CD14-positive monocyte (primary cell): ENCODE results near the gene TSHZ2. TPM values are rescaled to one million over a fixed set of nuclear protein-coding genes. Genes with fewer than 3 reads are reported as not detected.

Experiments used
- DNase-seq, 3 donors: peaks; one replicate each; pipeline ENCODE4 v3.0.0-alpha.2; 2011 to 2022
- H2AFZ ChIP-seq: 2 replicates; pipeline ENCODE4 v1.6.0; 2012; ENCODE audit warnings: mild to moderate bottlenecking, low read depth, low read length, inconsistent platforms; ENCODE audit not compliant: insufficient read depth, poor library complexity, severe bottlenecking
- H3K27ac ChIP-seq, 2 donors: 1 replicate in 1 of 2; 2 replicates in 1 of 2; pipeline ENCODE4 v1.5.1; 2012 to 2013; ENCODE audit warnings: low read length in 2 of 2, control low read depth in 1 of 2, inconsistent platforms in 1 of 2, low read depth in 1 of 2, mild to moderate bottlenecking in 1 of 2
- H3K27me3 ChIP-seq, 2 donors: one replicate each; pipeline versions ENCODE4 v1.6.0 to v1.6.1; 2011 to 2013; ENCODE audit warnings: low read length in 2 of 2; ENCODE audit not compliant: control insufficient read depth in 2 of 2, insufficient read depth in 2 of 2
- H3K36me3 ChIP-seq, 2 donors: replicated peaks in 1 of 2; 1 replicate in 1 of 2; 2 replicates in 1 of 2; pipeline versions ENCODE4 v1.5.1 to v1.6.1; 2012 to 2013; ENCODE audit warnings: low read length in 2 of 2, control low read depth in 1 of 2, inconsistent platforms in 1 of 2, mild to moderate bottlenecking in 1 of 2; ENCODE audit not compliant: insufficient read depth in 2 of 2, control insufficient read depth in 1 of 2
- H3K4me1 ChIP-seq, 2 donors: 1 replicate in 1 of 2; 2 replicates in 1 of 2; pipeline versions ENCODE4 v1.5.1 to v1.6.1; 2012 to 2013; ENCODE audit warnings: low read length in 2 of 2, control low read depth in 1 of 2, inconsistent platforms in 1 of 2, mild to moderate bottlenecking in 1 of 2, moderate library complexity in 1 of 2; ENCODE audit not compliant: insufficient read depth in 2 of 2, control insufficient read depth in 1 of 2
- H3K4me2 ChIP-seq: replicated peaks from 2 replicates; pipeline ENCODE3; 2012; ENCODE audit warnings: low read length, moderate library complexity, mild to moderate bottlenecking; ENCODE audit not compliant: poor library complexity, severe bottlenecking; ENCODE audit errors: extremely low read depth
- H3K4me3 ChIP-seq, 3 experiments: fragments of 200-600 bp in 1 of 3; sonication (generic) in 1 of 3; replicated peaks in 1 of 3; 1 replicate in 2 of 3; 2 replicates in 1 of 3; pipeline ENCODE4 v1.5.1; 2011 to 2013; ENCODE audit warnings: low read length in 3 of 3, mild to moderate bottlenecking in 3 of 3, control low read depth in 2 of 3, low read depth in 2 of 3, inconsistent platforms in 1 of 3, moderate library complexity in 1 of 3
- H3K79me2 ChIP-seq: 2 replicates; pipeline ENCODE4 v1.6.0; 2012; ENCODE audit warnings: mild to moderate bottlenecking, control low read depth, inconsistent platforms, low read length, moderate library complexity; ENCODE audit not compliant: insufficient read depth
- H3K9ac ChIP-seq: 2 replicates; pipeline ENCODE4 v1.6.0; 2017; ENCODE audit warnings: low read length, mild to moderate bottlenecking; ENCODE audit not compliant: insufficient read depth, poor library complexity, severe bottlenecking
- H3K9me3 ChIP-seq, 2 donors: replicated peaks in 1 of 2; 1 replicate in 1 of 2; 2 replicates in 1 of 2; pipeline versions ENCODE4 v1.5.1 to v1.6.1; 2012 to 2013; ENCODE audit warnings: low read length in 2 of 2, control low read depth in 1 of 2; ENCODE audit not compliant: control insufficient read depth in 1 of 2, insufficient read depth in 1 of 2
- H4K20me1 ChIP-seq: 2 replicates; pipeline ENCODE4 v1.6.0; 2012; ENCODE audit warnings: mild to moderate bottlenecking, low read length, control low read depth, moderate library complexity; ENCODE audit not compliant: insufficient read depth
- H3K27ac Mint-ChIP-seq, 7 donors: one replicate each; pipeline ENCODE4 v1.8.0; 2020; ENCODE audit warnings: mild to moderate bottlenecking in 7 of 7, mixed read lengths in 7 of 7, moderate library complexity in 6 of 7, inconsistent platforms in 2 of 7
- H3K27me3 Mint-ChIP-seq, 3 donors: one replicate each; pipeline ENCODE4 v1.8.0; 2021 to 2022; ENCODE audit warnings: low read depth in 3 of 3, mild to moderate bottlenecking in 3 of 3, mixed read lengths in 3 of 3, moderate library complexity in 3 of 3, inconsistent platforms in 1 of 3
- H3K36me3 Mint-ChIP-seq, 2 donors: one replicate each; pipeline ENCODE4 v1.8.0; 2020; ENCODE audit warnings: mixed read lengths in 2 of 2, inconsistent platforms in 1 of 2, mild to moderate bottlenecking in 1 of 2
- H3K4me1 Mint-ChIP-seq: one replicate; pipeline ENCODE4 v1.8.0; 2020; ENCODE audit warnings: mild to moderate bottlenecking, mixed read lengths
- H3K4me3 Mint-ChIP-seq, 2 donors: one replicate each; pipeline ENCODE4 v1.8.0; 2020; ENCODE audit warnings: mild to moderate bottlenecking in 2 of 2, mixed read lengths in 2 of 2, moderate library complexity in 1 of 2
- H3K9me3 Mint-ChIP-seq, 7 donors: one replicate each; pipeline ENCODE4 v1.8.0; 2020 to 2022; ENCODE audit warnings: mixed read lengths in 7 of 7, mild to moderate bottlenecking in 6 of 7, moderate library complexity in 6 of 7, inconsistent platforms in 2 of 7
- CTCF ChIP-seq: fragments of 200-600 bp; IDR thresholded peaks from one replicate; pipeline ENCODE4 v1.8.0; 2022; ENCODE audit warnings: antibody characterized with exemption, mild to moderate bottlenecking
- WGBS: methylation state at CpG from one replicate; pipeline ENCODE4 v1.1.5; 2013; ENCODE audit warnings: missing lambda C conversion rate; ENCODE audit not compliant: insufficient coverage; 5-methylcytosine and 5-hydroxymethylcytosine counted together
- intact Hi-C, 2 donors: fragments of 100-400 bp; cut with micrococcal nuclease; formaldehyde crosslinking; loops; one replicate each; pipeline versions ENCODE4 v1.15.0 to v1.15.1; 2023
- polyA plus RNA-seq, 3 donors: library from polyadenylated mRNA; depleted of rRNA in 1 of 3; unstranded in 2 of 3; stranded (reverse) in 1 of 3; fragments of 300-500 nt in 2 of 3; fragments of >200 nt in 1 of 3; fragmentation: Illumina TruSeq in 2 of 3; gene quantifications; 1 replicate in 2 of 3; 2 replicates in 1 of 3; pipeline ENCODE4 v1.2.3, GENCODE V29; 2012 to 2021

TSHZ2 gene
- polyA plus RNA-seq, 3 donors: not detected

- Histone ChIP-seq H3K36me3 (no peaks in the 10 kb centered on the region), H3K27ac (no peak overlapping the region), H3K79me2 (no peaks in the 10 kb centered on the region), H3K27me3 (no peaks in the 10 kb centered on the region), H3K4me3 (no peak overlapping the region), H3K4me2 (no peak overlapping the region), H3K9ac (no peak overlapping the region), H2AFZ (no peak overlapping the region), H3K4me1 (no peaks in the 10 kb centered on the region), H3K9me3 (no peaks in the 10 kb centered on the region), H4K20me1 (no peaks in the 10 kb centered on the region)
- Mint-ChIP-seq H3K4me1 (no peaks in the 10 kb centered on the region), H3K9me3 (no peaks in the 10 kb centered on the region), H3K27me3 (peaks cover 0 to 5% (median 1%) of the 10 kb centered on the region in 3 donors), H3K36me3 (no peaks in the 10 kb centered on the region), H3K4me3 (no peak overlapping the region), H3K27ac (no peak overlapping the region)
- WGBS: 86% methylated on average over 1 of the region's 3 CpGs
- intact Hi-C loops: no loop called here
- no peak for TF ChIP-seq CTCF
- no peak for DNase-seq
These were observed 158.6 kb downstream of the TSHZ2 start for GRCh38 chr20:53130795-53131194.

- Histone ChIP-seq H3K27ac (no peak overlapping the region), H2AFZ (no peak overlapping the region), H3K36me3 (no peaks in the 10 kb centered on the region), H4K20me1 (no peaks in the 10 kb centered on the region), H3K4me1 (no peaks in the 10 kb centered on the region), H3K4me2 (no peak overlapping the region), H3K9me3 (no peaks in the 10 kb centered on the region), H3K9ac (no peak overlapping the region), H3K79me2 (no peaks in the 10 kb centered on the region), H3K27me3 (no peaks in the 10 kb centered on the region), H3K4me3 (no peak overlapping the region)
- Mint-ChIP-seq H3K4me3 (no peak overlapping the region), H3K27me3 (peaks cover 0 to 4% (median 1%) of the 10 kb centered on the region in 3 donors), H3K4me1 (no peaks in the 10 kb centered on the region), H3K9me3 (no peaks in the 10 kb centered on the region), H3K27ac (no peak overlapping the region), H3K36me3 (no peaks in the 10 kb centered on the region)
- WGBS: 56% methylated on average over 2 of the region's 4 CpGs
- no peak for TF ChIP-seq CTCF
- intact Hi-C loops: no loop called here
- no peak for DNase-seq
These were observed 161.0 kb downstream of the TSHZ2 start for GRCh38 chr20:53133125-53133524.
